DOHH2 (cell line): Measurements from ENCODE around the gene TLX3.

Source experiments
- CTCF ChIP-seq: fragments of 200-600 bp; sonication (generic); IDR thresholded peaks from one replicate; pipeline ENCODE4 v1.5.1; 2014; ENCODE audit warnings: antibody characterized with exemption, mild to moderate bottlenecking, low read depth, low read length; ENCODE audit not compliant: poor library complexity, severe bottlenecking
- EZH2phosphoT487 ChIP-seq: fragments of 200-600 bp; sonication (generic); IDR thresholded peaks from 2 replicates; pipeline ENCODE4 v1.6.1; 2017; ENCODE audit warnings: borderline replicate concordance, mild to moderate bottlenecking, antibody characterized with exemption, low read length, moderate library complexity, mixed read lengths

GRCh38 chr5:171323806-171324632, 15.0 kb downstream of the TLX3 start:
- TF ChIP-seq CTCF (no peak), EZH2phosphoT487 (no peak)
